ENCODE measurements around the gene ACTMAP. TPM values are rescaled to one million over a fixed set of nuclear protein-coding genes. Genes with fewer than 3 reads are reported as not detected.
"Not testable (repeated sequence)": the region's sequence is repeated elsewhere in the genome, so short reads cannot be mapped to it uniquely, and the experiment has no call there.

Gene ACTMAP
- total RNA-seq, 1 experiment from 2014 or later, result 1.3 TPM

- no peak for DNase-seq (ENCODE audit: low read depth)
Measured at GRCh38 chr19:40776364-40776763, 26.1 kb upstream of the ACTMAP start.

- DNase-seq (ENCODE audit: low read depth), result no peak
Measured at GRCh38 chr19:40775632-40776022, 25.4 kb upstream of the ACTMAP start.

- peak; percentile 43 for DNase-seq (ENCODE audit: low read depth)
Measured at GRCh38 chr19:40774916-40775631, 24.8 kb upstream of the ACTMAP start, which contains the start of gene MIA. TSS of gene MIA (plus strand) at chr19:40775521. CDS start at chr19:40775543, 22 bp downstream.

GRCh38 chr19:40771101-40771862 lies 21.0 kb upstream of the ACTMAP start:
- DNase-seq (ENCODE audit: low read depth), result peak; percentile 31

- DNase-seq (ENCODE audit: low read depth), result no peak
Measured at GRCh38 chr19:40768869-40769268, 18.6 kb upstream of the ACTMAP start.

- DNase-seq (ENCODE audit: low read depth), result not testable (repeated sequence)
Measured at GRCh38 chr19:40766385-40766784, 16.1 kb upstream of the ACTMAP start.

GRCh38 chr19:40763963-40764362 lies 13.7 kb upstream of the ACTMAP start:
- no peak for DNase-seq (ENCODE audit: low read depth)

GRCh38 chr19:40763526-40763925 lies 13.2 kb upstream of the ACTMAP start:
- DNase-seq (ENCODE audit: low read depth), result no peak

GRCh38 chr19:40762754-40763470 lies 12.6 kb upstream of the ACTMAP start:
- no peak for DNase-seq (ENCODE audit: low read depth)

- no peak for DNase-seq (ENCODE audit: low read depth)
Measured at GRCh38 chr19:40759352-40759751, 9.1 kb upstream of the ACTMAP start.

GRCh38 chr19:40758491-40758890 lies 8.2 kb upstream of the ACTMAP start:
- no peak for DNase-seq (ENCODE audit: low read depth)

- peak; percentile 44 for DNase-seq (ENCODE audit: low read depth)
Measured at GRCh38 chr19:40756502-40757110, 6.3 kb upstream of the ACTMAP start.

- no peak for DNase-seq (ENCODE audit: low read depth)
Measured at GRCh38 chr19:40755791-40756190, 5.5 kb upstream of the ACTMAP start.

- DNase-seq (ENCODE audit: low read depth), result no peak
Measured at GRCh38 chr19:40755248-40755624, 5.0 kb upstream of the ACTMAP start.

- DNase-seq (ENCODE audit: low read depth), result peak; percentile 63
Measured at GRCh38 chr19:40754611-40755247, 4.5 kb upstream of the ACTMAP start.

- DNase-seq (ENCODE audit: low read depth), result no peak
Measured at GRCh38 chr19:40752257-40752781, 2.0 kb upstream of the ACTMAP start.

- peak; percentile 98 for DNase-seq (ENCODE audit: low read depth)
Measured at GRCh38 chr19:40750874-40751537, 729 bp upstream of the ACTMAP start, which contains the start of gene SNRPA. TSS of gene SNRPA (plus strand) at chr19:40751203. CDS start at chr19:40751409, 206 bp downstream.

- DNase-seq (ENCODE audit: low read depth), result no peak
Measured at GRCh38 chr19:40747536-40747935, 2.7 kb downstream of the ACTMAP start.

- no peak for DNase-seq (ENCODE audit: low read depth)
Measured at GRCh38 chr19:40745402-40745780, 4.9 kb downstream of the ACTMAP start.

- no peak for DNase-seq (ENCODE audit: low read depth)
Measured at GRCh38 chr19:40744554-40745401, 5.5 kb downstream of the ACTMAP start.

Measured in RPMI7951 (cell line).